LNCaP clone FGC (cell line): ENCODE results near the gene TMEM14C.

Experiments
- DNase-seq: peaks from one replicate; pipeline ENCODE4 v3.0.0-alpha.2; 2011; ENCODE audit warnings: low read depth
- H3K4me3 ChIP-seq: 2 replicates; pipeline ENCODE4 v1.5.1; 2011; ENCODE audit warnings: mild to moderate bottlenecking, low read depth, low read length, control low read depth
- TF ChIP-seq, protein P1 (sequence below): IDR thresholded peaks from 2 replicates; pipeline ENCODE4 v1.5.1; 2012; ENCODE audit warnings: mild to moderate bottlenecking; ENCODE audit not compliant: control insufficient read depth, insufficient read depth; ENCODE audit errors: extremely low read depth

TMEM14C gene

DNA sequence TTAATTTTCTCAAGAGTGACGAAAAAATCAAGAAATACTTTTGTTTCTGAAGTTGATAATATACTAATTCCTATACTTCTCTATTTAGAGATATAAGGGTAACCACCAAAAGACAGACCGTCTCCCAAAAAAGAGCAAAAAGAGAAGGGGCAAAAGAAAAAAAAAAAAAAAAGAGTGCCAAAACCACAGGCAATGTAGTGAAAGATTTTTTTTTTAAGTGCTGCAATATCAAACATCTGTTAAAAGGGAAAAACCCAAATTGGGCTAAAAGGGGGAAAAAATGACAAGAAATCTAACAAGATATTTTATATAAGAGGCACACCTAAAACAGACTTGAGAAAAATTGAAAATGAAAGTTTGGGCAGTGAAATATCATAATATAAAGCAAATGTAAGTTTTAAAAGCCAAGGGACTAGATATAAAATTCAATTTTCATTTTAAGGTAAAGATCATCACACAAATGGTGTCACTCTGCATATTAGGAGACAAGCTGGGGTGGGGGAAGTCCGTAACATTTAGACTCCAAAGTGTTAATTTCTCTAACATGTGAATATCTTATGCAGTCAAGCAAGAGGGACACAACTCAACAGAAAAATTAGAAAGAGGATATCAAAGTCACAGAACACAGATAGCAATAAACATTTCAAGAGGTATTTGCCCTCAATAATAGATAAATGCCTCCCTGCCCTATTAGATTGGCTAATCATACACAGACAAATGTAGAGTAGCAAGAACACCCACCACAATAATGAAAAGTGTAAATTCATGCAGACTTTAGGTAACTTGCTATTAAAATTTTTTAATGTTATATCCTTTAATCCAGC lies 37.6 kb upstream of the TMEM14C start:
- TF ChIP-seq, protein P1, sequence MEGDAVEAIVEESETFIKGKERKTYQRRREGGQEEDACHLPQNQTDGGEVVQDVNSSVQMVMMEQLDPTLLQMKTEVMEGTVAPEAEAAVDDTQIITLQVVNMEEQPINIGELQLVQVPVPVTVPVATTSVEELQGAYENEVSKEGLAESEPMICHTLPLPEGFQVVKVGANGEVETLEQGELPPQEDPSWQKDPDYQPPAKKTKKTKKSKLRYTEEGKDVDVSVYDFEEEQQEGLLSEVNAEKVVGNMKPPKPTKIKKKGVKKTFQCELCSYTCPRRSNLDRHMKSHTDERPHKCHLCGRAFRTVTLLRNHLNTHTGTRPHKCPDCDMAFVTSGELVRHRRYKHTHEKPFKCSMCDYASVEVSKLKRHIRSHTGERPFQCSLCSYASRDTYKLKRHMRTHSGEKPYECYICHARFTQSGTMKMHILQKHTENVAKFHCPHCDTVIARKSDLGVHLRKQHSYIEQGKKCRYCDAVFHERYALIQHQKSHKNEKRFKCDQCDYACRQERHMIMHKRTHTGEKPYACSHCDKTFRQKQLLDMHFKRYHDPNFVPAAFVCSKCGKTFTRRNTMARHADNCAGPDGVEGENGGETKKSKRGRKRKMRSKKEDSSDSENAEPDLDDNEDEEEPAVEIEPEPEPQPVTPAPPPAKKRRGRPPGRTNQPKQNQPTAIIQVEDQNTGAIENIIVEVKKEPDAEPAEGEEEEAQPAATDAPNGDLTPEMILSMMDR: no peak
- H3K4me3 ChIP-seq: no peak overlapping the region
- no peak for DNase-seq

DNA sequence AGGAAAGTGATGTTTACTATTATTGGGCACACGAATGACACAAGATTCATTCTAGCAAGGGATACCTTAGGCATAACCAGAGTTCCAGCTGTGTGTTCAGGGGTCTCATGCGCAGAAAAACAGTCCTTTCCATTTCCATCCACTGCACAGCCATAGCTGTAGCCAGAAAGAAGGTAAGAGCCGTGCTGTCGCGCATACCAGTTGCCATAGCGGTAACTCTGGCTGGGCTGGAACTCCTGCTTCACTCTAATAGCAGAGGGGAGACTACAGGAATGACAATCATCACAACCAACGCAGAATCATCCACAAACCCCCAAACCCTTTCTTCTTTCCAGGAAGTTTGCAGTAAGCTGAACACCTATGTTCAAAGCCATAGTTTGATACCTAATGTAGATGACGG lies 36.0 kb upstream of the TMEM14C start:
- TF ChIP-seq, protein P1: no peak
- no peak for DNase-seq
- H3K4me3 ChIP-seq: no peak overlapping the region

DNA sequence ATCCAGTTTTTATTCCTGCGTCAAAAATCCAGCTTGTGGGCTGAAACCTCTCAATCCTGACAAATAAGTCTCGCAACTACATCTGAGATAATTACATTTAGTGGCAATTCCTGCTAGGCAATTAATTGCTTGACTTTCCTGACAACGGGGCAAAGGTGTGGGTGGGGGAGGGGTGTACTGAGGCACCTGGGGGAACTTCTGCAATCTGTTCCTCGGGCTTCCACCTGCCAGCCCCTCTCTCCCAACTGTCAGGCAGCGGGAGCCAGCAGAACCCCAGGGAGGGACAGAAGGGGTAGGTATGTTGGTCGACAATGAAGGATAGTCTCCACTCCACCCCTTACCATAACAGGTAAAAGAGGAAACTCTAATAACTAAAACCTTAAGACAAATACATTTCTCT lies 35.3 kb upstream of the TMEM14C start:
- no peak for DNase-seq
- no peak overlapping the region for H3K4me3 ChIP-seq
- TF ChIP-seq, protein P1: no peak

DNA sequence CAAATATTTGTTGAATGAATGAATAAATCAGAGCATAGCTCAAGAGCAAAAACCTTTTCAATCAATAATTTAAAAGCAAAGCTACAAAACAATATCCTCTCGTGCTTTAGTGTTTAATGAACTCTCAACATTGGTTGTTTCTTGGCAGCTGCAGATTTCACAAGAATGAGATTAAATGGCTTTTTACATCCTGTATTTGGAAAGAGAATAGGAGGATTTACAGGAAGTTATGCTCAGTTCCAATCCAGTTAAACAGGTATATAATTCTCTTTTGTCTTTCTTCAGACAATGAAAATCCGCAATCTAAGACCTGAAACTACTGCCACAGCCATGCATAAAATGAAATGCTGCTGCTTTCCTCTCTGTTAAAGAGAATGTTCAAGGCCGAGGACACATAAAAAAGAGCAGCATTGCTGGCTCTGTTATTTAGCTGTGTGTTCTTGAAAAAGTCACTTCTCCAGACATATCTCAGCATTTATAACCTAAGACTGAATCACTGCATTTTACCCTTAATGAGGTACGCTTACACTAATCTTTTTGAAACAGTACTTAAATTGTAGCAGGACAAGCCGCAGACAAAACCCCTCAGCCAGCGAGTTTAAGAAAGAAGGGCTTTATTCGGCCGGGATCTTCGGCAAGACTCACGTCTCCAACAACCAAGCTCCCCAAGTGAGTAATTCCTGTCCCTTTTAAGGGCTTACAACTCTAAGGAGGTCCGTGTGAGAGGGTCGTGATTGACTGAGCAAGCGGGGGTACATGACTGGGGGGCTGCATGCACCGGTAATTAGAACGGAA lies 32.0 kb upstream of the TMEM14C start:
- peak; percentile 58 for DNase-seq
- TF ChIP-seq, protein P1: no peak
- peak overlapping the region; percentile 19 for H3K4me3 ChIP-seq

DNA sequence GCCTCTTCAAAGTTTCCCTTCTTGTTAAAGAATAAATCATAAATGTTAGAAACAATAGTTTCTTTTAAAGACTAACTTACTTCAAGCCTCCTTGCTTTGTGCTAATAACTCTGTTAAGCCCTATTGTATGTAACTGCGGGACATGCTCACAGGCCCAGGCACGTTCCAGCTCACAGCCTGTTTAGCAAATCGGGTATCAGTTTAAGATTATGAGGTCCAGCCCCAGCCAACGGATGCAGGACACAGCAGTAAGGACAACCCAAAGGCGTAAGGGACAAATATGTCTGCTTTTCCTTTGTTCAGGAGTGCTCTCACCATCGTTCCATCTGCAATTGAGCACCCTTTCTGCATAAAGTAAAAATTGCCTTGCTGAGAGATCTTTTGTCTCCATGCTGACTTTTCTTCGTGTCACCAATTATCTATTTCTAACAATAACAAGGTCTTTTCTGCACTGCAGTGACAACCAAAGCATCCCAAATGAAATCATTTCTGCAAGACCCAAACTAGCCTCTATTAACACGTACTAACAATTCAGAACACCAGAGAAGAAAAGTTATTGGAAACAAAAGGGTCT lies 29.8 kb upstream of the TMEM14C start:
- H3K4me3 ChIP-seq: peak overlapping the region; percentile 94
- TF ChIP-seq, protein P1: no peak
- DNase-seq: no peak

DNA sequence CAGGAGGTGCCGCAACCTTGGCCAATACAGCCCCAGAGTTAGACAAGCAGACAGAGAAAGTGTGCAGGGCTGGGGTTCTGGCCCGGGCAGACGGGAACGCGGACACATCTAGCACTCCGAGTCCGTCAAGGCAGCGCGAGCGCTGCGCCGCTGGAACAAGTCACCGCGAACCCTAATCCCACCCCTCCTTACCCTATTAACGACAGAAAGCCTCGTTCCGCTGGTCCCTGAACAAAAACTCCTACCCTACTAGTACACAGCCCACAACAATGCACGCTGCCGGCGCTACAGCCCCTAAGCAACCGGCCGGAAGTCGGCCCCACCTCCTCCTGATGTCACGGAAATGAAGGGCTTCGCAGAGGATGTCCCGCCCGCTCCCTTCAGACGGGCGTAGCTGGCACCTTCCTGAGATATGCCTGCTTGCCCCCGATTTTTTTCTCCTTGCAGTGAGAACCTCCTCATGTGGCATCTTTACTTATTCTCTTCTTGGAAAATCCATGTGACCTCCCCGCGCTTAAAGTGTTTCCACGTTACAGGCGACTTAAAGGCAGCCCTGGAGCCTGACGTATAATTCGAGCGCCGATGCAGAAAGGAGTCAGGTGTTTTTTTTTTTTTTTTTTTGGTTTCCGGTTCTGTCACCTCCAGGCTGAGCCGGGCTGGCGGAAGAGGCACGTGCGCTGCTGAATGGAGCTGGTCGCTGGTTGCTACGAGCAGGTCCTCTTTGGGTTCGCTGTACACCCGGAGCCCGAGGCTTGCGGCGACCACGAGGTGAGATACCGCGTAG lies 28.4 kb upstream of the TMEM14C start, which contains the start of the genes C6orf52 and PAK1IP1:
Gene C6orf52 (minus strand): TSS at position 315 of the 784 bp plus-strand sequence. CDS start 7,066 bp downstream, outside the sequence.
Gene PAK1IP1 (plus strand): TSS at position 671 of the 784 bp plus-strand sequence. CDS start 14 bp downstream, at position 685.
- TF ChIP-seq, protein P1: no peak
- peak within 1 kb of the TSS; percentile 94 for H3K4me3 ChIP-seq
- DNase-seq: peak; percentile 86
